Heart left ventricle (tissue), 13 donors: ENCODE data around the gene TH.

Experiments
- CTCF ChIP-seq, 12 donors: fragments of 200-600 bp; sonication (generic) in 4 of 12; IDR thresholded peaks; one replicate each; pipeline versions ENCODE4 v1.5.0 to v1.8.0; 2018 to 2022; ENCODE audit warnings: antibody characterized with exemption in 12 of 12, mild to moderate bottlenecking in 5 of 12
- POLR2A ChIP-seq, 2 donors: fragments of 450-650 bp; IDR thresholded peaks; one replicate each; pipeline ENCODE4 v1.6.1; 2017; ENCODE audit warnings: antibody characterized with exemption in 2 of 2, mild to moderate bottlenecking in 2 of 2, moderate library complexity in 2 of 2
- donor health status: ischemic (EF 13 %, LVEDD 7.1; RV severe dilation, severe dysfunction).
- donor health status: DM: no; HTN: yes; CAD: no.
- donor health status: DM: no; HTN: no; CAD: no.
- donor health status: ischemic (EF 25% LVEDD 6.9; RV normal size, moderate dysfunction).
- donor health status: ischemic (EF 25% LVEDD 5.7; RV mildly dilated, moderate dysfunction).
- donor health status: ischemic (EF 35%, LVEDD 5.7; RV mildly dilated, moderate dysfunction).
- donor health status: nonischemic (EF 11% LVEDD 7.7; RV severe dilation, severe dysfunction).
- donor health status: DM: yes; HTN: yes; CAD: no.
- donor health status: PGD.
- donor health status: ischemic (EF 29% LVEDD 5.4; RV normal size, mild dysfunction).
- donor health status: nonischemic (EF 23%, LVEDD 6.1; RV moderate dilation, normal function).

GRCh38 chr11:2187280-2187707 lies 15.7 kb upstream of the TH start:
- TF ChIP-seq CTCF (IDR thresholded peaks at IDR 0.05) (no peak), POLR2A (IDR thresholded peaks at IDR 0.05) (no peak)
